Daoy (cell line): ENCODE results near the gene CCDC185. TPM values are rescaled to one million over a fixed set of nuclear protein-coding genes. Genes with fewer than 3 reads are reported as not detected.

ENCODE experiments used
- DNase-seq: peaks from one replicate; pipeline ENCODE4 v3.0.0-alpha.2; 2015; ENCODE audit warnings: low read depth
- total RNA-seq: library from RNA; depleted of rRNA; stranded (reverse); fragments of >200 nt; shearing (Covaris generic); gene quantifications from 2 replicates; pipeline ENCODE4 v1.2.3, GENCODE V29; 2014; rRNA removed

The CCDC185 gene
- total RNA-seq, 1 experiment from 2014 or later, result 0.11 TPM

DNA sequence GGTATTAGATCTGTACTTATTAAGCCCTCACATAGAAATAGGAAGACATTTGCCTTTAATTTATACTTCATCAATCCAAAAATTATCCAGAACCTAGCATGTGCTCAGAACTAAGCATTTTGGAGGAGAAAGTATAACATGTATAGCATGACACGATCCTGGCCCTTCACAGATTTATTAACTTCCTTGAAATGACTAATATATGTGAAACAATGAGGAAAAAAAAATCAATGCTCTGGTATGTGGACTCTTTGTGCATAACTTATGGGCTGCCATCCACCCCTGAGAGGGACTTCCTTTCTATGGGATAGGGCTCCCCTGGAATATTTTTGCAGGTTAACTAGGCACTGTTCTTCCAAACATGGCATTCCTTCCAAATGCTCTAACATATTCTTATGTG lies 36.6 kb downstream of the CCDC185 start:
- peak; percentile 15 for DNase-seq

DNA sequence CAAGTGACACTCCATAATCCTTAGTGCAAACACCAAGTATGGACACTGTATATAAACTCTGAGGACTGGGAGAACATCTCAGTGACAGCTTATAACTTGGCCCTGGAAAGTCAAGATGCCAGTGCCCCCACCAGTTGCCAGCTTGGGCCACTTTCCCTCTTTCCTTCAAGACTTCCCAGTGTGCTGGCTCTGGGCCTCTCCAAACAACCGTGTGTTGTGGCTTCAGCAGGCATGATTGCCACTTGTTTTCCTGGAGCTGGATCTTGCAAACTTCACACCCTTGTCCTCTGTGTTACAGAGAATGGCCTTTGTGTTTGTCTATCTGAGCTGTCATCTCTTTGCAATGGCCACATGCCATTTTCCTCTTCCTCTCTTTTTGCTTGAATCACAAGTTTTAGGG lies 37.0 kb downstream of the CCDC185 start:
- DNase-seq, result no peak

DNA sequence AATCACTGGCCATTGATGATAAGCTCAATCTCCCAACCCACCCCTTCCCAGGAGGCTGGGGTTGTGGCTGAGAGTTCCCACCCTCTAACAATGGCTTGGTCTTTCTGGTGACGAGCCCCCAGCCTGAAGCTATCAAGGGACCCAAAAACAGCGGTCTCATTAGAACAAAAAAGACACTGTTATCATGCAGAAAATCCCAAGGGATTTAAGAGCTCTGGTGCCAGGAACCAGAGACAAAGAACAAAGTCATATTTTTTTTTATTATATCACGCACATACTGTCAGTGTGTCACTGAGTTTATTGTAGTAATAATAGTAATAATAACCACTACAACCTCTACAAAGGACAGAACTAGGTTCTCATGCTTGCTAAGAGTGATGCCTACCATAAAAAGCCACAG lies 43.9 kb downstream of the CCDC185 start:
- no peak for DNase-seq

DNA sequence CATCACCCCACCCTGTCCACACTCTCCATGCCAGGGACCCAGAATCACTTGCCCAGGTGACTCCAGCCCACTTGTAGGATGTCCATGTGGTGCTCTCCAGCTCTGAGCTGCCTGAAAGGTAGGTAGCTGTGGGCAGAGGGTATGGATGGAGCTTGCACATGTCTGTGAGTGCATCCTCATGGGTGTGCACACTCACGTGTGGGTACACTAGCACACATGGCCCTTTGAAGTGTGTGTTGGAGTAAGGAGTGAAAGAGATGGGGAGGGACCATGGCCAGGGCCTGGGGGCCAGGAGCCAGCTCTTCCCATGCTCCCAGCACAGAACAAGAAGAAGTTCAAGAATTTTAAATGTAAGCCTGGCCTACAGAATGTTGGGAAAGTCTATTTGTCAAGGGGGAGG lies 50.2 kb downstream of the CCDC185 start:
- DNase-seq, result no peak

DNA sequence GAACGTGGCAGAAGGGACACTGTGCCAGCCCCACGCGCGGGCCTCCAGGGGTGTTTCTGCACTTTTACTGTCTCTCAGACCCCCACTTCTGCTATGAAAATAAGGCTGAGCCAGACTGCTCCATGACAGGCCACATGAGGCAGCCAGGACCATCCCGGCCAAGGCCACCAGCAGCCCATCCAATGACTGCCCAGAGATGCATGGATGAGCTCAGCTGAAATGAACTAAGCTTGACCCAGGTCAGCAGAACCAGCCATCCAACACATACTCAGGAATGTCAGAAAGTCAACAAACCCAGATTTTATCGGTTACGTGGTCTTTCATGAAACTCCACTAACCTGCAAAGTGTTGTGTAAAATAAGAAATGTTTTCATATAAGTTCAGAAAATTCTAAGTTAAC lies 51.2 kb downstream of the CCDC185 start:
- DNase-seq, result no peak

Other genes with a start within 250 kb of the CCDC185 start
- 26.9 and 29.0 TPM in 2 replicates for gene SUSD4, start 29.2 kb upstream of the CCDC185 start, total RNA-seq